GM12864 (cell line): ENCODE results near the gene CHRNA5.
"Not testable (repeated sequence)": the region's sequence is repeated elsewhere in the genome, so short reads cannot be mapped to it uniquely, and the experiment has no call there.

Experiments
- DNase-seq: peaks from one replicate; pipeline ENCODE4 v3.0.0-alpha.2; 2011; ENCODE audit warnings: low read depth
- H3K4me3 ChIP-seq: 2 replicates; pipeline ENCODE4 v1.5.1; 2011; ENCODE audit warnings: mild to moderate bottlenecking, low read depth, low read length, control low read depth
- CTCF ChIP-seq: IDR thresholded peaks from 2 replicates; pipeline ENCODE4 v1.5.1; 2011; ENCODE audit warnings: low read depth, mild to moderate bottlenecking, moderate library complexity, low read length, control low read depth, inconsistent platforms; ENCODE audit errors: missing control alignments

Gene CHRNA5

GRCh38 chr15:78538358-78538757 lies 27.0 kb upstream of the CHRNA5 start:
- DNase-seq = no peak
- no peak for TF ChIP-seq CTCF
- no peak overlapping the region for H3K4me3 ChIP-seq

DNA sequence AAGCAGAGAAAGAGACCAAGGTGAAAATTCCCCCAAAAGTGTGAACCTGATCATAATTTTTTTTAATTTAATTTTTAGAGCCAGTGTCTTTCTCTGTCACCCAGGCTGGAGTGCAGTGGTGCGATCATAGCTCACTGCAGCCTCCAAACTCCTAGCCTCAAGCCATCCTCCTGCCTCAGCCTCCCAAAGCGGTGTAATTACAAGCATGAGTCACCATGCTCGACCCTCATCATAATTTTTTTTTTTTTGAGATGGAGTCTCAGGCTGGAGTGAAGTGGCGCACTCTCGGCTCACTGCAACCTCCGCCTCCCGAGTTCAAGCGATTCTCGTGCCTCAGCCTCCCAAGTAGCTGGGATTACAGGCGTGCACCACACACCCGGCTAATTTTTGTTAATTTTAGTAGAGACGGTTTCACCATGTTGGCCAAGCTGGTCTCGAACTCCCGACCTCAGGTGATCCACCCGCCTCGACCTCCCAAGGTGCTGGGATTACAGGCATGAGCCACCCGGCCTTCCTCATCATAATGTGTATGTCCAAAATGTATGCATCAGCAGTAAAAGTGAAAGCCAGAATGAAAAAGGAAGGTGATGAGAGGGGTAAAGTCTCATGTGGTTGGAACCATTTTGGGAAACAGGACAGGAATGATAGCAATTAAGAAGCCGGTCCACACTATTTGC lies 25.7 kb upstream of the CHRNA5 start:
- DNase-seq = not testable (repeated sequence)
- peak overlapping the region; percentile 95 for H3K4me3 ChIP-seq

GRCh38 chr15:78540141-78540870 lies 25.0 kb upstream of the CHRNA5 start, which contains the start of gene PSMA4:
Gene PSMA4 (plus strand): TSS chr15:78540444. CDS start chr15:78541928, 1,484 bp downstream.
- TF ChIP-seq CTCF = no peak
- peak; percentile 69 for DNase-seq
- peak within 1 kb of the TSS; percentile 95 for H3K4me3 ChIP-seq

GRCh38 chr15:78540871-78541743 lies 24.2 kb upstream of the CHRNA5 start:
- no peak for DNase-seq
- peak overlapping the region; percentile 95 for H3K4me3 ChIP-seq
- no peak for TF ChIP-seq CTCF

DNA sequence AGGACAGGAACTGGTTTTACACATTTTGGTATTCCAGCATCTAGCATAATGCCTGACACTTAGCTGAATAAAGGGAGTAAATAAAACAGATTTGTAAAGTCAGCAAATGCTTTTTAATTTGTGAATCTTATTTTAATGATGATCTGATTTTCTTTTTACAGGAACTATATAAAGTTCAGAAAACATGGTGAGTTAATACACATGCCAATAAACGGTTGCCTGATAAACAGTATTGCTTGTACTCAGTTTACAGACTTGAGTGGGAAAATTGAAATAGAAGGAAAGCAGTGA lies 23.6 kb upstream of the CHRNA5 start:
- H3K4me3 ChIP-seq = peak overlapping the region; percentile 95
- TF ChIP-seq CTCF = no peak
- DNase-seq = no peak

- no peak for DNase-seq
- TF ChIP-seq CTCF = no peak
- no peak overlapping the region for H3K4me3 ChIP-seq
Observed at GRCh38 chr15:78542647-78543046, 22.7 kb upstream of the CHRNA5 start.

- no peak for TF ChIP-seq CTCF
- DNase-seq = no peak
- no peak overlapping the region for H3K4me3 ChIP-seq
Observed at GRCh38 chr15:78550194-78550593, 15.1 kb upstream of the CHRNA5 start.
